Measurements from ENCODE around the gene GFOD1.
"Not testable (repeated sequence)": the region's sequence is repeated elsewhere in the genome, so short reads cannot be mapped to it uniquely, and the experiment has no call there.

Gene GFOD1

GRCh38 chr6:13461307-13461706 is 26.1 kb downstream of the GFOD1 start:
- H3K4me3 ChIP-seq (ENCODE audit: low read depth, low read length), result no peak overlapping the region
- TF ChIP-seq, protein P1, sequence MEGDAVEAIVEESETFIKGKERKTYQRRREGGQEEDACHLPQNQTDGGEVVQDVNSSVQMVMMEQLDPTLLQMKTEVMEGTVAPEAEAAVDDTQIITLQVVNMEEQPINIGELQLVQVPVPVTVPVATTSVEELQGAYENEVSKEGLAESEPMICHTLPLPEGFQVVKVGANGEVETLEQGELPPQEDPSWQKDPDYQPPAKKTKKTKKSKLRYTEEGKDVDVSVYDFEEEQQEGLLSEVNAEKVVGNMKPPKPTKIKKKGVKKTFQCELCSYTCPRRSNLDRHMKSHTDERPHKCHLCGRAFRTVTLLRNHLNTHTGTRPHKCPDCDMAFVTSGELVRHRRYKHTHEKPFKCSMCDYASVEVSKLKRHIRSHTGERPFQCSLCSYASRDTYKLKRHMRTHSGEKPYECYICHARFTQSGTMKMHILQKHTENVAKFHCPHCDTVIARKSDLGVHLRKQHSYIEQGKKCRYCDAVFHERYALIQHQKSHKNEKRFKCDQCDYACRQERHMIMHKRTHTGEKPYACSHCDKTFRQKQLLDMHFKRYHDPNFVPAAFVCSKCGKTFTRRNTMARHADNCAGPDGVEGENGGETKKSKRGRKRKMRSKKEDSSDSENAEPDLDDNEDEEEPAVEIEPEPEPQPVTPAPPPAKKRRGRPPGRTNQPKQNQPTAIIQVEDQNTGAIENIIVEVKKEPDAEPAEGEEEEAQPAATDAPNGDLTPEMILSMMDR (IDR thresholded peaks at IDR 0.05; ENCODE audit: insufficient read depth, low read depth, low read length, missing control alignments), result no peak
- no peak for DNase-seq (ENCODE audit: low read depth)

- DNase-seq (ENCODE audit: low read depth); H3K4me3 ChIP-seq (ENCODE audit: low read depth, low read length): not testable (repeated sequence)
Measured at GRCh38 chr6:13460289-13460688, 27.1 kb downstream of the GFOD1 start.

GRCh38 chr6:13457577-13457976 is 29.8 kb downstream of the GFOD1 start:
- no peak overlapping the region for H3K4me3 ChIP-seq (ENCODE audit: low read depth, low read length)
- no peak for DNase-seq (ENCODE audit: low read depth)
- TF ChIP-seq, protein P1 (IDR thresholded peaks at IDR 0.05; ENCODE audit: insufficient read depth, low read depth, low read length, missing control alignments), result no peak

DNA sequence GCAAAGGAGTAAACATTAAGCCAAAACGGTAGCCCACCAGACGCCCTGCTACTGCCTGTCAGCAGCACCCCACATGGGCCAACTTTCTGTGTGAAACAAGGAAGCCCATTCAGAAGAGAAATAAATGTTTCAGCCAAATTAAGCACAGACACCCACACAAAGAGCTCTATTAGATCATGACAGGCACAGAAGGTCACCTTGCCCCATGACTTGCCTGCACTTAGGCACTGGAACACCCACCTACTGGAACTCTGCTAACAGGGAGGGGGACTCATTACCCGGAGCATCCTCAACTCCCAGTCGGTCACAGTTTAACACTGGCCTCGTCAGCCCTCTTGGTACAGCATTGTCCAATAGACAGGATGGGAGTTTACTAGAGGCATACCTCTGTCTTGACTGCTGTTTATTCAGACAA is 31.8 kb downstream of the GFOD1 start:
- no peak for DNase-seq (ENCODE audit: low read depth)
- TF ChIP-seq, protein P1 (IDR thresholded peaks at IDR 0.05; ENCODE audit: insufficient read depth, low read depth, low read length, missing control alignments), result no peak
- no peak overlapping the region for H3K4me3 ChIP-seq (ENCODE audit: low read depth, low read length)

DNA sequence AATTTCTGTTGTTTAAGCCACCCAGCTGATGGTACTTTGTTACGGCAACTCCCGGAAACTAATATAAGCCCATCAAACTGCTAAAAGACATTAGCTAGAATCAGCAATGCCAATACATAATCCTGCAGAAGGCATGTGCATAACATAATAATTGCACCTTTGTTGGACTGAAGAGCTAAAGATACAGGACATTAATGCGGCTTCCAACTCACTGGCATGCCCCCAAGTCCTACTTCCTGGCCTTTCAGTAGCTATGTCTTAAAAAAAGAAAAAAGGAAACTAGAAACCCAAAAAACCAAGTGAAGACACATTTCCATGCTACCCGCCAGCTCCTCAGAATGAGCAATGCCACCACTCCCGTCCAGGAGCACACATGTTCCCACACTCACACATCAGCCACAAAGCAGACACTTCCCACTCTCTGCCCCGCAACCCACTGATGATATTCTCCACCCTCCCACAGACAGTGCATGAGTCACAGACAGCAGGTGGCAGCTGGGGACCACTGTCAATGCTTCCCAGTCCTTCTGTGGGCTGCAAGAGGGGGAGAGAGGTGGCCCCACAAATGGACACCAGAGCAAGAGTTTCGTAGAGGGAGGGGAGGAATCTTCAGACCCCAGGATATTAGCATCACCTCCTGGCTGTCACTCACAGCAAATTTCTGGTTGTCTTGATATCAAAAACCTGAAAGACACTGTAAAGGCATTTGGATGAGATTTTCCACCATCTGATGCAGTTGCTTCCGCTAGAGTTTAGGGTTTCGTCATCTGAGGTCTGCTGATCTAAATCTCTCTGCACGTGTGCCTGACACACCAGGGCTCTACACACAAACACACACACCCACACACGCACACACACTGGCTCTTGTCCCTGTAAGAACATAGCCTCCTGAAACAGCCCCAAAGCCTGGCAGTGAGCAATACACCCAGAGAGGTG is 32.8 kb downstream of the GFOD1 start:
- no peak overlapping the region for H3K4me3 ChIP-seq (ENCODE audit: low read depth, low read length)
- peak; percentile 57 for DNase-seq (ENCODE audit: low read depth)
- TF ChIP-seq, protein P1 (IDR thresholded peaks at IDR 0.05; ENCODE audit: insufficient read depth, low read depth, low read length, missing control alignments), result no peak

- TF ChIP-seq, protein P1 (IDR thresholded peaks at IDR 0.05; ENCODE audit: insufficient read depth, low read depth, low read length, missing control alignments), result no peak
- DNase-seq (ENCODE audit: low read depth), result peak; percentile 48
- no peak overlapping the region for H3K4me3 ChIP-seq (ENCODE audit: low read depth, low read length)
Measured at GRCh38 chr6:13453771-13454251, 33.6 kb downstream of the GFOD1 start.

DNA sequence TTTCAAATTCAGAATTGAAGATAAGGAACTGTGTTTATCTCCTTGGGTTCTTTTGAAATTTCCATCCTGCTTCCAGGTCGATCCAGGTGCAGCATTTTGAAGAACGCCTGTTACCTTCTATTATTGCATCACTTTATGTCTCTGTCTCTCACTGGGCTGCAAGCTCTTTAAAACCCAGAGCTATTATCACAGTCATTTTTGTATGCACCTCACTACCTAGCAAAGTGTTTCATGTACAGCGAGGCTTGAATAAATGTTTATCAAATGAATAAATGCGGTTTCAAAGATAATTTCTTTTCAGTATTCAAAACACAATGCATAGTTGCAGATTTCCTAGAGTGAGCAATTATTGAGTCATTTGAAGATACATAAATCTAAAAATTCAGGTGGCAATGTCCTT is 34.2 kb downstream of the GFOD1 start:
- TF ChIP-seq, protein P1 (IDR thresholded peaks at IDR 0.05; ENCODE audit: insufficient read depth, low read depth, low read length, missing control alignments), result no peak
- DNase-seq (ENCODE audit: low read depth), result no peak
- H3K4me3 ChIP-seq (ENCODE audit: low read depth, low read length), result no peak overlapping the region

All from GM12865 (cell line).